Activated gamma-delta T cell treated with anti-CD3 and anti-CD28 coated beads, Interleukin-2, amount 50 U/mL, for 16 hours (primary cell): ENCODE measurements around the gene MAGOHB.
"Not testable (repeated sequence)": the region's sequence is repeated elsewhere in the genome, so short reads cannot be mapped to it uniquely, and the experiment has no call there.

Source experiments
- DNase-seq: peaks from one replicate; pipeline ENCODE4 v3.0.0-alpha.2; 2020; ENCODE audit warnings: low read depth

Gene MAGOHB

DNA sequence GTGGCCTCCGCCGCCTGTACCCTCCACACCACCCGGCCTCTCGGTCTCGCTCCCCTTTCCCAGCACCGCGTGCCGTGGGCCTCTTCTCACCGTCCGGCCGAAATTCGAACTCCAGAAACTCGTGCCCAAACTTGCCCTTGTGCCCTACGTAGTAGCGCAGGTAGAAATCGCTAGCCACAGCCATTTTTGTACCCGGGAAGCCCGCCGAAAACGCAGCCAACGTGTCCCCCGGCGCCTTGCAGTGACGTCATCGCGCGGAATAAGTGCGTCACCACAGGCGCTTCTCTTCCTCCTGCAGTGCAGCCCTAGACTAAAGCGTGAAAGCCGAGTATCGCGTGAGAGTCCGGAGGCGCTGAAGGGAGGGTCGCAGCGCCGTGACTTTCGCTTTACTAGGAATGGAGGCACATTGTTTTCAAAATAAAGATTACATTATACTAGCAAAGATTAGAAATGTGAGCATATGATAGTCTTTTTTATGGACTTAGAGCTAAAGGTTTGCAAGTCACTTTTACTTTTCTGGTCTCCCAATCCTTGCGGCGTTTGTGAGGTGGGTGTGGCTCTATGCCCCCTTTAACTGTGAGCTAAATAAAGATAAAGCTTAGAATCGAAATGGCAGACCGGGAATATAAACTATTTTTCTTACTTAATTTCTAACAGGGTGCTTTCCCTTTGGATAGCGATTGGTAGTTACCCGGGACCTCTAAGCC is at the start of gene MAGOHB:
TSS of gene MAGOHB (minus strand) at position 261 of the 707 bp plus-strand sequence. CDS start at position 184, 77 bp downstream.
- DNase-seq = peak; percentile 100

DNA sequence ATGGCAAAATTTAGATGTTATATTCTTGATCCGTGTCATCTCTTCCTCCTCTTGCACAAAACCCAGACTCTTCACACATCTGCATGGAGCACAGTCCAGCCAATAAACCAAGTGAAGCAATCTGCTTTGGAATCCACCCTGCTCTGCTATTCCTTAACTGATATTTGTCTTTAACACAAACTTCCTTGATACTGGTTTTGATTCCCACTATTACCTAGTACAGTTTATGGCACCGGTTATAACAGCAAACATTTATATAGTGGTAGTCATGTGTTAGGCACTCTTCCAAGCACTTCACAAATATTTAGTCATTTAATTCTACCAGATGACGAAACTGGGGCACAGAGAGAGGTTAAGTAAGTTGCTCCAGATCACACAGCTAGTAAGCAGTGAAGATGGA is 47.9 kb upstream of the MAGOHB start:
- no peak for DNase-seq

DNA sequence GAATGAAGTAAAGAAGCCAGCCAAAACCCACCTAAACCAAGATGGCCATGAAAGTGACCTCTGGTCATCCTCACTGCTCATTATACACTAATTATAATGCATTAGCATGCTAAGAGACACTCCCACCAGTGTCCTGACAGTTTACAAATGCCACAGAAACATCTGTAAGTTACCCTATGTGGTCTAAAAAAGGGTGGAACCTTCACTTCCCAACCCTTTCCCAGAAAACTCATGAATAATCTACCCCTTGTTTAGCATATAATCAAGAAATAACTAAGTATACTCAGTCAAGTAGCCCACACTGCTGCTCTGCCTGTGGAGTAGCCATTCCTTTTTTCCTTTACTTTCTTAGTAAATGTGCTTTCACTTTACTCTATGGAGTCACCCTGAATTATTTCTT is 40.6 kb upstream of the MAGOHB start:
- DNase-seq = no peak

DNA sequence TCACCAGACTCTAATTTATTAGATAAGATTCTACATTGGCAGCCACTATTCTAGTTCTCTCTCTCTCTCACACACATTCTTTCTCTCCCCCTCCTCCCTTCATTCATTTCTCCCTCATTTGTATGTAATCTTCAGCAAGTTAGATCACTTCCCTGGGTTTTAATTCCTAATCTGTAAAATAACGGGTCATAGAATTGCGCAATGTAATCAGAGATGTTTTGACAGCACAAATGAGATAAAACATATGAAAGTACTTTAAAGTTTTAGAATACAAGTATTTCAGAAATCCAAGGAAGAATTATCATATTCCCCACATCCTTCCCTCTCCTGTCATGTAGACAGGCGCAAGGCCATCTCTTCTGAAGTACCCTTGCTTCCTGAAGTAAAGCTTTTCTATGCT is 38.8 kb upstream of the MAGOHB start:
- DNase-seq = no peak

DNA sequence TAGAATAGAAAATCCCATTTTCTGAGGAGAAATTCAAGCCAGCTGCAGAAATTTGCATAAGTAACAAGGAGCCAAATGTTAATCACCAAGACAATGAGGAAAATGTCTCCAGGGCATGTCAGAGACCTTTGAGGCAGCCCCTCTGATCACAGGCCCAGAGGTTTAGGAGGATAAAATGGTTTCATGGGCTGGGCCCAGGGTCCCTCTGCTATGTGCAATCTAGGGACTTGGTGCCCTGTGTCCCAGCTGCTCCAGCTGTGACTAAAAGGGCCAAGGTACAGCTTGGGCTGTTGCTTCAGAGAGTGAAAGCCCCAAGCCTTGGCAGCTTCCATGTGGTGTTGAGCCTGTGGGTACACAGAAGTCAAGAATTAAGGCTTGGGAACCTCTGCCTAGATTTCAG is 33.2 kb upstream of the MAGOHB start:
- DNase-seq = not testable (repeated sequence)

DNA sequence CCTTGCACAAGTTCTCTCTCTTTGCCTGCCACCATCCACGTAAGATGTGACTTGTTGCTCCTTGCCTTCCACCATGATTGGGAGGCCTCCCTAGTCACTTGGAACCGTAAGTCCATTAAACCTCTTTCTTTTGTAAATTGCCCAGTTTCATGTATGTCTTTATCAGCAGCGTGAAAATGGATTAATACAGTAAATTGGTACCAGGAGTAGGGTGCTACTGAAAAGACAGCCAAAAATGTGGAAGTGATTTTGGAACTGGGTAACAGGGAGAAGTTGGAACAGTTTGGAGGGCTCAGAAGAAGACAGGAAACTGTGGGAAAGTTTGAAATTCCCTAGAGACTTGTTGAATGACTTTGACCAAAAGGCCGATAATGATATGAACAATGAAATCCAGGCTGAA is 32.5 kb upstream of the MAGOHB start:
- DNase-seq = no peak

DNA sequence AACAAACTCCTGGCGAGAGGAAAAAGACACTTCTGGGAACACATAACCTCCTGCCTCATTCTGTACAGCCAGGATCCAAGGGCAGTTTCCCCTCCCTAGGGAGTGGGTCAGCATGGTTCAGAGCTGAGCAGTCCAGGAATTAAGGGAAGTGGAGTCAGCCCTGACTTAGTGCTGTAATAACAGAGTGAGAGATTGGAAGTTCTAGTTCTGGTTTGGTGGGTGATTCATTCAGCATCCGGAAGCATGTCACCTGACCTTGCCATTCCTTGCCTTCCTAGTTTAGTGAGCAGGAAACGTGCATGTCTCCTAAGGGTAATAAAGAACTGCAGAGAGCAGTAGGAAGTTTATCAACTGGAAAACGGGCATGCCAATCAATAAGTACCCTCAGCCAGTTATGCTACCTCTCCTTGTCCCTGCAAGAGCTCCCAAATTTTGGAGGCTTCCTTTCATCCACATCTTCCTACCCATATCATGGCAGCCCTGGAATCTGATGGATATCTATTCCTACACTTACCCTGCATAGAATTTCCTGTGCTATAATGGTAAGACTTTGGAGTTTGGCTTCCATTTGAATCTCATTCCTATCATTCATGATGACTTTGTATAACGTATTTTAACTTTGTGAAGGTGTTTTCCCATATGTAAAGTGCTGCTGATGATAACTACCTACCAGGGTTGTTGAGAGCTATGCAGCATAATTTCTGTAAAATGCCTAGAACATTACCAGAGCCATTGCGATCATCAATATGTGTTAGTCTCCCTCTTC is 28.5 kb upstream of the MAGOHB start:
- DNase-seq = no peak

DNA sequence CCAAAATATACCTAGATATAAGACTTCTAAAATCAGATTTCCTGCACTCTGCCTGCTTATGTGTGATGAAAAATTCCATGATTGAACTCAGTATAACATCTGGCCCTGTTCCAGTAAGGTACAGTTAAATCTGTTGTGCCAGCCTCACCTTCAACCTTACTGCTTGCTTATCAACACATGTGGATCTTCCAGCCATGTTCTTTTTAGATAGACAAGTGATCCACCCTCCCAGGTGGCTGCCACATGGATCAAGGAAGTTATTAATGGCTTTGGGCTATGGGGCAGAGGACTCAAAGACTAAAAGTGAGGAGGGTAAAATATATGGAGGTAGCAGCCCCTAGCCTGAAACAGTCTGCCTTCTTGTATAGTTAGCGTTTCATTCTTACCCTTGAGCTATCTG is 25.3 kb upstream of the MAGOHB start:
- no peak for DNase-seq

DNA sequence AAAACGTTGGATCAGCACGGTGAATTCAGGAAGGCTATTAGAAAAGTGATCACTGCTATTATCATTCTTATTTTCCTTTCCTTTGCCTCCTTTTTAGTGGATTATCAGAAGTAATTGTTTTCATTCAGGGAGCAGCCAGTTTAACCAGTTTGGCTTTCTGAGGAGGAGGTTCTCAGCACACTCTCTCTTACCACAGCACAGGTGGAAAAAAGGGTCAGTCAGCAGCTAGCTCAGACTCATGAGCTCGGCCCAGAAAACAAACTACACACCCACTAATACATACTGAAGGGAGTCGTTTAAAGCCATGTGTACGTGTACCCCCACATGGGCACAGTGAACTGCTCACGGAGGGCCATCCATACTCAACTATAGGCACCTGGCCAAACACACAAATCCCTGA is 23.2 kb upstream of the MAGOHB start:
- DNase-seq = no peak

DNA sequence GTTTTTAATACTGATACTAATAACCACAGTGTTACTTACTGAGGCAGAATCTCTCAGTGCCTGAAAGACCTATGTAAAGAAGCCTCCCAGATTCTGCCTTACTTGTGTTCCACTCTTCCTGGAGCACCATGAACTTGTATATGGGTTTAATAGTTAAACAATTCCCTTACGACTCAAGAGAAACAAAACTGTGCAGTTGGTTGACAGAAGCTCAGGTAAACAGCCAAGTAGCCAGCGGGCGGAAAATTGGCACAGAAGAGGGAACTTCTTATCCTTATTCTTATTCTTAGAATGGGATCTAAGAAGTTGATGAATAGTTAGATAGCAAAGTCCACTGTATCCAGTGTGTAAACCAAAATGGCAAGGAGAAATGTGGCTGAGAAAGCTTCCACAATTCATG is 22.7 kb upstream of the MAGOHB start:
- no peak for DNase-seq

DNA sequence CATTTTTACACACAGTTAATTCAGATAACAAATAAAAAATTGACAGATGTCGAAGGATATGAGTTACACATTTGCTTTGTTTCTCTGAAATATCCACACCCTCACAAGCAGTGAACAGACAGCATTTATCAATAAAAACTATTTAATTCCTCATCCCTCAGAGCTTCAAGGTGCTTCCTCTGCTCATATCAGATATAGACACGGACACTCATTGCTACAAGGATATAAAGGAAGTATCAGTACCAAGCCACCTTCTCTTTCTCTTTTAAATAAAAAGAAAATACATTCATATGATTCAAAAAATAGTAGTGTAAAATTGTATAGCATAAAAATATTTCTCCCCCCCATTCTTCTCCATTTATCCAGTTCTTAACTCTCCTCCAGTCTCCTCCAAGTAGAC is 21.9 kb upstream of the MAGOHB start:
- DNase-seq = no peak

DNA sequence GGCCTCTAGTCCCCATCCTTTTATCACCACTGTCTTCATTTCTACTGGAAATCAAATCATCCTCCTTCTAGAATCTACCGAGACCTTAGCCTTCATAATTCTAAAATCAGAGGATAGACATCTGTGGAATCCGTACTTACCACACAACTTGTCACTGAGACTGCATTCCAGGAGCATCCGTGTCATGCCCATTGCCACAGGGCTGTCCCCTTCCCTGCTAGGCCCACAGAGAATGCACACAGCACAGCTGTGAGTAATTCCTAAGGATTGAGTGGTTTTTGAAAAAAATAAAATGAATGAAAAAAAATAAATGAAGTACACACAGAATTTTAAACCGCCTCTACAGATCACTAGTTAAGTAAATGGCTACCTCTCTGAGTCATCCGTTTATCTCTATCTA is 21.0 kb upstream of the MAGOHB start:
- no peak for DNase-seq

DNA sequence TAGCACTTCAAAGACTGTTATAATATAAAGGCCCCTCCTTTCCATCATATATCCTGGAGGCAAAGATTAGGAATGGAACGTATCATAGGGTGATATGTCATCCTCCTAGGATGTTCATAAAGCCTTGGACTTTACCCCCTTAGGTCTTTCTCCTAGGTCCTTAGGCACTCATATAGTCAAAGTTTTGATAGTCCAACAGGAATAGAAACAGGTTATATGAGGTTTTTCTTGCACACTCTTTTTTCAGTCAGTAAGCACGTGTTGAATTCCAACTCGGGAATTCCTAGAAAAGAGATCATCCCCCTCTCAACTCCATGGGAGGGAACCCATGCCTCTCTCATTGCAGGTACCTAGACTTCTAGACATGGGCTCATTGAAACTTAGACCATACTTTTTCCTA is 20.1 kb upstream of the MAGOHB start:
- DNase-seq = no peak

DNA sequence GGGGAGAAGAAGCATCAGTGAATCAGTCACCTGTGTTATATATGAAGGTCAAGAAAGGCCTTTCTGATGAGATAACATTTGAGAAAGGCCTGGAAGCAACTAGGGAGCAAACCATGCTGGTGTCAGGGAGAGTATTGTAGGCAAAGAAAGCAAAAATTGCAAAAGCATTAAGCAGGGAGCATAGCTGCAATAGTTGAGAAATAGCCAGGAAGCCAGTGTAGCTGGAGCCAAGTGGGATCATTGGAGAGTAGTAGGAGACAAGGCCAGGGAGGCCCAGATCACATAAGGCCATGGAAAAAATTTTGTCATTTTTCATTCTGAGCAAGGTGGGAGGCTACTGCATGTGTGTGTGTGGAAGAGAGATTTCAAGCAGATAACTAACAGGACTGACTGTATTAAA is 18.8 kb upstream of the MAGOHB start:
- no peak for DNase-seq

DNA sequence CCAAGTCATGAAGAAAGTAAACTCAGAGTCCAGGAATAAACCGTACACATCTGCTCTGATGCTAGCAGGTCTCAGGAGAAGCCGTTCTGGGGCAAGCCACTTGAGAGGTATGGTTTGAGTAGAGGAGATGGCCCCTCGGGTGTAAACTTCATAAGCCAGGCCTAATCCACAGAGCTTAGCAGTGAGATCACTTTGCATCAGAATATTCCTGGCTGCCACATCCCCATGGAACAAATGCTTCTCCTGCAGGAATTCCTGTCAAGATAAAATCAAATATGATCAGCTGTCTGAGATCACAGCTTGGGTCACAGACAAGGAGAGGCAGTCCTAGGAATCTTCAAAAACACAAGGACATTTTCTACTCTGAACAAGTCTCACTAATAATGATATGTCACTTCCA is 11.2 kb upstream of the MAGOHB start:
- no peak for DNase-seq

DNA sequence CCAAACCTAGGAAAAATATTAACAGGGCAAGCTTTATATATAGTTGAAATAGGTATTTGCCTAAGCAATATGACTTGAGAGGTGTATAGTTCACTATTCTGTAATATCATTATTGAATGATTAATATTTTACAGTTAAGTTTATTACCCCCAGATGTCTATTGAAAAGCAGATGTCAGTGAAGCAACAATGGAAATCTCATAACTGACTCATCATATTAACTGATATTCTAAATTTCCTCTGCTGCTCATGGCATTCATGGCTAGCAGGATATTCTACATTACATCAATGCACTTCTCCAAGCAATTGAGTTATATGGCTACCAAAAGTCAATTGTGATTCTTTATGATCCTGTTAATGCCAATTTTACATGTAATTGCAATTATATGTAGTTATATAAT is 9.7 kb upstream of the MAGOHB start:
- no peak for DNase-seq

DNA sequence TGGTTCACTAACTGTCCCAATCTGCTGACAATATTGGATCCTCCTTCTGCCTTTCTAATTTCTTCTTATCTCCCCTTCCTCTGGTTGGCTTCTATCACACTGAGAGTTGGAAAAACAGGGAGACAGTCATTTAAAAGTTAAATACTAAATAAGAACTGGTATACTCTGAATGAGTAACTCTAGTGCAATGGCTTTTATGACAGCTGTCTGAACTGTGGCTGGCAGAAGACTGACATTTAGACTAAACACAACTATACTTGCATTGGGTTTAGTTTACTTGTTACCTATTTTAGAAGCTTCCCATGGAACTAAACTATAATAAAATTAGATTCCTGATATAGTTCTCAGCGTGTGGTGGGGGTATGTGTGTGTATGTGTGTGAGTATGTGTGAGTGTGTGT is 7.9 kb upstream of the MAGOHB start:
- no peak for DNase-seq

DNA sequence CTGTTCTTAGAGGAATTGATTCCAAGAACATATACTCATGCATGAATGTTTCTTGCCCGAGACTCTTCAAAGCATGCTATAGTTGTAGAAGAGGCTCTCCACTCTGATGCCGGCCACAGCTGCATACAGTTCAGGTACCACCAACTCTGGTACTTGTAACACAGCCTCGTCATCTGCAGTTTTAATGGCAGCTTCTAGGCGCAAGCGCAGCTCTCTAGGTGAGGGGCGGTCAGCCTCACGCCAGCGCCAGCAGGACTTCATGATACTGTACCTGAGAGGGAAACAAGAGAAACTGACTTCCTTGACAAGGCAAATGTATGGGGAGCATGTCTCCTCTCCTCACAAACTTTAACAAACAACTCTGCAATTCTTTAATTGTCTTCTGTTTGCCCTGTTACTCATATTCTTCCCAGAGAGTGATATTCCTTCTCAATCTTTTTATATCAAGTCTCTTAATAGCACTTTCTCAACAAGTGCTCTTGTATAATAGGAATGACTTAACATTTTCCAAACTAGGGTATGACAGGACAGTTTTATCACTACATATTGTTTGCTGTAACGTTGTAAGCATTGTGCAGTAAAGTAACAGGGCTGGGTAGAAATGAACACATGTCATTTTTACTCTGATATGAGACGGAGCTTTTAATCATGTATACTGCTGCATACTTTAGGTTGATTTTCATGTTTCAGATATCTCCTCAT is 6.8 kb upstream of the MAGOHB start:
- no peak for DNase-seq

DNA sequence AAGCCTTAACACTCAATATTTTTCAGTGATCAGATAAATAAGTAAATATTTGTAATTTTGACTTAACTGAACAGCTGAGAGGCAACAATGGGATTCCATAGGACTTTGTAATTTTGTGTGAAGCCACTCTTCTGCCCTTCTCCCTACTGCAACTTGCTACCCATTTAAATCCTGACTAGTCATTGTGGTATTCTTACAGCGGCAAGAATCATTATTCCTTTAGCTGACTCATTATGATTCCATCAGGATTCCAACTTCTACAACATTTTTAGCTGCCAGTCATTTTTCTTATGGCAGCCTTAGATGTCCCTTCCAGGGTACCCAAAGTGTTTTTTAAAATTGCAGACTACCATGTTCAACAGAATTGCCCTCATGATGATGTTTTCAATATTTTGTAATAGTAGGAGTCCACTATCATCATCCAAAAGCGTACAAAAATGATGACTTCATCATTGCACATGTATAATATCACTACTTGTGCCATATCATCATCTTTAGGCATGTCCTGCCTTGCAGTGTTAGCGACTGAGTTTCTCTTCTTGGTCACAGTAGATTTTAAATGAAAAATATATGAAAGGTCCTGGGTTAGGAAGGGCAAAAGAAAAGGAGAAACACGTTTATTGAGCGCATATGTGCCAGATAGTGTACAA is 5.1 kb upstream of the MAGOHB start:
- DNase-seq = no peak

DNA sequence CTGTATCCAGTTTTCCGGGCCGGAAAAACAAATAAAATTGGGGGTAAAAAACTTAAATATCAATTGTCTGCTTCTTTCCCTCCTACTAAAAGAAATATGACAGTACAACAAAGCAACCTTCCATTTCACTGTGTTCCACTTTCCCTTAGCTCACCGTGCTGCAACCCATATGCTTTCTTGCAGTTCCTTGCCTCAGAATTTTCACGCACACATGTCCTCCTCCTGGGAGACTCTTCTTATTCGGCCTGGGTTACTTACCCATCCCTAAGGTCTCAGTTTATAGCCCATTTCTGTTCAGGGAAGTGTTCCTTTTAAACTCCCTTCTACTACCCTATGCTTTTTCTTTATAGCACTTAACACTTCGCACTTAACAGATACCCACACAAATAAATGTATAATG is 4.5 kb upstream of the MAGOHB start:
- DNase-seq = no peak

DNA sequence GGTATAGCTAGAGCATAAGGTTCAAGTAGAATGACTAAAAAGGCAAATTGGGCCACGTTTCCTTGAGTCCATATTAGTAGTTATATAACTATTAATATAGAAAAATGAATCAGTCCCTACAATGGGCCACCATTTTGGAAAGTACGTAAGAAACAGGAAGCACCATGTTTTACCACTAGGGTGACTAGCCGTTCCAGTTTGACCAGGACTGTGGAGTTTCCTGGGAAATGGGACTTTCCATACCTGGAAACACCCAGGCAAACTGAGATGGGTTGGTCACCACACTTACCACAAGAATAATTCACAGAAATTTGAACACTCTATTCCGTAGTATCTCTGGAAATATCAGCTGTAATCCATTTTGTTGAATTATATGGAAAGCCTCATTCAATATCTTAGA is 2.1 kb upstream of the MAGOHB start:
- no peak for DNase-seq

DNA sequence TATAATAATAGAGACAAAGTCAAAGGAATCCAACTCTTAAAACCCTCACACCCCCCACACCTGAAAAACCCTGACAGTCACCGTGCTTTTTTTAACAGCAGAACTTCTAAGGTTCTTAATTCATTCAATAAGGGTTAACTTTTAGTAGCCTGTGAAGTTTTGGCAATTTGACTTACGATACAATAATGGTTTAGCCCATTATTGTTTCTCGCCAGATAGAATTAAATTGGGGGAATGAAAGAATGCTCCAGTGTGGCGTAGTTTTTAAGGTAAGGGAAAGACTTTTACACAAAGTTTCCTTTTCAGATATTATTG is 604 bp upstream of the MAGOHB start:
- no peak for DNase-seq

DNA sequence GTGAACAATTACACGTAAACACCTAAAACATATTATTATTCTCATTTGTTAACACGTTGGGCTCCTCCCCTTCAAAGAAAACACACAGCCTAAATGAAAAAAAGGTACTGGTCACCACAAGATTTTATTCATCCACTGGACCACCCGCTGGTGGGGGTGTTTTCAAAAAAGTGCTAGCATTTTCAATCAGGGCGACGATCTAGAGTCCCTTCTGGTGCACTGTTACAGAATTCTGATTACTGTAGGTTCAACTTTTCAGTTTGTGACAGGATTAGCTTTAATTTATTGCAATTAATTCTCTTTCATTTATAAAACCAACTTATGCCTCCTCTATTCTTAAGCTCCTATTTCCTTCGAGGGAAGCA is 443 bp downstream of the MAGOHB start:
- no peak for DNase-seq
